Hippocampal formation (tissue), 2 donors: ENCODE results near the gene SH3RF3.

ENCODE experiments used
- DNase-seq, 2 donors: peaks; one replicate each; lab custom pipeline; 2025; lab: John Stamatoyannopoulos, UW

Gene SH3RF3

GRCh38 chr2:109547280-109547679 is 418.3 kb downstream of the SH3RF3 start:
- no peak for DNase-seq

- DNase-seq: no peak
These were observed 420.1 kb downstream of the SH3RF3 start for GRCh38 chr2:109549016-109549590.
